CD4-positive, alpha-beta T cell treated with Interleukin-12 subunit alpha and Interleukin-12 subunit beta, for 1 hour (primary cell): ENCODE results near the gene ADCY9.
"Not testable (repeated sequence)": the region's sequence is repeated elsewhere in the genome, so short reads cannot be mapped to it uniquely, and the experiment has no call there.

Experiments
- DNase-seq: peaks from one replicate; pipeline ENCODE4 v3.0.0-alpha.2; 2020

ADCY9 gene

DNA sequence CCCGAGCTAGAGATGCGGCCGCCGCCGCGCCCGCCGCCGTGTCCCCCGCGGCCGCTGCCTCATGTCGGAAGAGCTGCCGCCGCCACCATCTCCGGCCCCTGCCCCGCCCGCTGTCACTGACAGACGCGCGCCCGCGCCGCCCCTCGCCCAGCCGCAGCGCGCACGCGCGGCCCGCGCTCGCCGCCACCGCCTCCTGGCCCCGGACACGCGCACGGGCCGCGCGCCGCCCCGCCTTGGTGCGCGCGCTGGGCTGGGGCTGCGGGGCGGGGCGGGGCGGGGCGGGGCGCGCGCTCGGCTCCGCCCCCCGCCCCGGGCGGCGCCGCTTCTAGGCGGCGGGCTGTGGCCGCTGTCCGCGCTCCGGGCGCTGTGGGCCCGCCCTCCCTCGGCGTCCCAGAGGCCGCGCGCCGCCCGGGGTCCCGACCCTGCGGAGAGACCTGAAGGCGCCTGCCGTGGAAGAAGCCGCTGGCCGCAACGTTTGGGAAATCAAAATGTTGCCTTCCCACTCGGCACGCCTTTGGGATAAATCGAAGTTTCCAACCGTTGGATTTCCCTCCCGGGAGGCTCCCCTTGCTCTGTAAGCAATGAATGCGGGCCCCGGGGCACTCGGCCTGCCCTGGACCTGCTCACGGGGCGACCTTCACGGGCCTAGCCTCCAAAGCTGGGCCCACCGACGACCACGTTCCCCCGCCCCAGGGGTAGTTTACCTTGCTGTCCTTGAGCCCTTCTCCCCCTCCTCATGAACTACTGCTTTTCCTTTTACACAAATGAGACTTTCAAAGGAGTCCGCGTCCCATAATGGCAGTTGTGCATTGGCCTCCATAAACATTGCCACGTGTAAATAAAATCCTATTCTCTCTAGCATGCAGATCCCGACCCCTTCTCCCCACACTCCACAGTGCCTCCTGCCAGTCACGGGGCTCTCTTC lies at the start of gene ADCY9:
TSS of gene ADCY9 (minus strand) at position 118 of the 925 bp plus-strand sequence. CDS start 1,000 bp downstream, outside the sequence.
- DNase-seq = peak; percentile 88

DNA sequence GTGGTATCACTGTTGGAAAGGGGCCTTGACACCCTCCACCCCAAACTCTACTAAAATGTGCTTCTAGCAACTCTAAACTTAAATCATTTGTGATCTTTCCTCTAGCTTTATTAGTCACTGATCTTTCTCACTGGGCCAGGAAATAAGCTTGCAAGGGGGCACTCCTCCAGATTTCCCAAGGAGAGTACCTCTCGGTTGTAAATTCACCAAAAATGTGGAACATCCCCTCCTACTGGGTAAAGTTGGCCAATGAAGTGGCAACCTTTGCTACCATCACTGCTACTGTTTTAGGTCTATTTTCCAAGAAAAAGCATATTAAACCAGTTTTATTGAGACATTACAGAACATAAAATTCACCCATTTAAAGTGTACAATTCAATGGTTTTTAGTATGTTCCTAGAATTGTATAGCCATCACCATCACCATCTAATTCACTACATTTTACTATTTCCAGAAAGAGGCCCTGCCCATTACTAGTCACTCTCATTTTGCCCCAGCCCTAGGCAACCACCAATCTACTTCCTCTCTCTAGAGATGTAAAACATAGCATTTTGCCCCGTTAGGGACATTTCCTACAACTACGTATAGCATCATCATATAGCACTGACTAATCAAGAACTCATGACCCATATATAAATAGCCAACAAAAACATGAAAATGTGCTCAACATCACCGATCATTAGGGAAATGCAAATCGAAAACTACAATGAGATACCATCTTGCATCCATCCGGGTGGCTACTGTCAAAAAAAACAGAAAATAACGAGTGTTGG lies 44.6 kb upstream of the ADCY9 start:
- no peak for DNase-seq

DNA sequence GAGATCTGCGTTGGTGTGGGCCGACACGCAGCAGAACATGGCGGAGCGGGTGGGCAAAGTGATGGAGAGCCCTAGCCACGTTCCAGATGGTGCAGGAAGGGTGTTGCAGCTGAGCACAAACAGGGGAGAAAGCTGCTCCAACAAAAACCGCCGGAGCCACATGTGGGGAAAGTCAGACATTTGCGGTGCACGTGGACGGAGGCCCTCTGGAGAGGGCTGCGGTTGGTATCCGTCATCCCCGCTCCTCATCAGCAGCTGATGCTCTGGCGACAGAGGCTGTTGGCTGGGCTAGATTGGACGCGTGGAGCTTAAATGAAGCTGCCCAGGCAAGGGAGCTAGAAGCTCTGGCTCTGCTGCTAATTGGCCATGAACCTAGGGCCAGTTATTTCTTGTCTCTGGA lies 43.5 kb upstream of the ADCY9 start:
- DNase-seq = no peak

DNA sequence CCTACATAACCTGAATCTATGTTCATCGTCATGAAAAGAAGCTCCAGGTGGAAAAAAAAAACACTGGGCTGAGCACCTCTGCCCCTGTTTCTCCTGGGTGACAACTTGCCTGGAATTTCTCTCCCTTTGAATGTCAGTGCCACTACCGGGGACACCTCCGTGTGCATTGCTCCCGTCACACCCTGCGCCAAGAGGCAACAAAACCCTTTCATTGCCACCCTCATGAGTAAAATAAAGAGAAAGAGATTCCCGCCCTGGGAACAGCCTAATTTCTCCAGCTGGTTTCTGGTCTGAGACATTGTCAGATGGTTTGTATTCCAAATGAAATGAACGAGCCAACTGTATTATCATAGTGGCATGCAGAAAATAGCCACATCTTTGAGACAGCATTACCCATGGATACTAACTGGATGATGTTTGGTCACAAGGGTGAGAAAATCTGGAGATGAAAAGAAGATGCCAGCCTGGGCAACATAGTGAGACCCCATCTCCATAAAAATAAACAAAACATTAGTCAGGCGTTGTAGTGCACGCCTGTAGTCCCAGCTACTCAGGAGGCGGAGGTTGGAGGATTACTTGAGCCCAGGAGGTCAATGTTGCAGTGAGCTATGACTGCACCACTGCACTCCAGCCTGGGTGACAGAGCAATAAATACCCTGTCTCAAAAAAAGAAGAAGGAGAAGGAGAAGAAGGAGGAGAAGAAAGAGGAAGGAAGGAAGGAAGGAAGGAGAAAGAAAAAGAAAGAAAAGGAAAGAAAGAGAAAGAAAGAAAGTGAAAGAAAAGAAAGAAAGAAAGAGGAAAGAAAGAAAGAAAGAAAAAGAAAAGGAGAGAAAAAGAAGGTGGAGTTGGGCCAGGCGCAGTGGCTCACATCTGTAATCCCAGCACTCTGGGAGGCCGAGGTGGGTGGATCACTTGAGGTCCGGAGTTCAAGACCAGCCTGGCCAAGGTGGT lies 42.2 kb upstream of the ADCY9 start:
- DNase-seq = no peak

DNA sequence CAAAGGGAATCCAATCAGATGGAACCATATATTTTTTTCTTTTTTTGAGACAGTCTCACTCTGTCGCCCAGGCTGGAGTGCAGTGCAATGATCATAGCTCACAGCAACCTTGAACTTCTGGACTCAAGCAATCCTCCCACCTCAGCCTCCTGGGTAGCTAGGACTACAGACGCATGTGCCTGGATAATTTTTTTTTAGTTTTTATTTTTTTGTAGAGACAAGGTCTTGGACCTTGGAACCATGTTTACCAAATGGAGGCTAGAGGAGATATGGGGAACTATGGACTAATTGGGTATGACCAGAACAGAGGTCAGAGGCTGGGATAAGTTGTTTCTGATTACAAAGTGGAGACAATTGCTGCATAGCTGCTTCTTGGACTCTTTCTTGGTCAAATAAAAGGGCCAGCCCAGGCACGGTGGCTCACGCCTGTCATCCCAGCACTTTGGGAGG lies 41.2 kb upstream of the ADCY9 start:
- no peak for DNase-seq

DNA sequence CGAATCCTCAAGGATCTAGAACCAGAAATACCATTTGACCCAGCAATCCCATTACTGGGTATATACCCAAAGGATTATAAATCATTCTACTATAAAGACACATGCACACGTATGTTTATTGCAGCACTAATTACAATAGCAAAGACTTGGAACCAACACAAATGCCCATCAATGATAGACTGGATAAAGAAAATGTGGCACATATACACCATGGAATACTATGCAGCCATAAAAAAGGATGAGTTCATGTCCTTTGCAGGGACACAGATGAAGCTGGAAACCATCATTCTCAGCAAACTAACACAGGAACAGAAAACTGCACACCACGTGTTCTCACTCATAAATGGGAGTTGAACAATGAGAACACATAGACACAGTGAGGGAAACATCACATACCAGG lies 40.3 kb upstream of the ADCY9 start:
- not testable (repeated sequence) for DNase-seq

DNA sequence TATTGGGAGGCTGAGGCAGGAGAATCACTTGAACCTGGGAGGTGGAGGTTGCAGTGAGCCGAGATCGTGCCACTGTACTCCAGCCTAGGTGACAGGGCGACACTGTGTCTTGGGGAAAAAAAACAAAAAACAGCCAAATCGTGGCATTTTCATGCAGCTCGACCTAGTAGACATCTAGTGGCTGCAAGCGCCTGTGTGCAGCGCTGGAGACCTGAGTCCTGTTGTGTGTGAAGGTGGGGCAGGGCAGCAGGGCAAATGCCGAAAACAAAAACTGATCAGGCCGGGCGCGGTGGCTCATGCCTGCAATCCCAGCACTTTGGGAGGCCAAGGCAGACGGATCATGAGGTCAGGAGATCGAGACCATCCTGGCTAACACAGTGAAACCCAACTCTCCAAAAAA lies 37.1 kb upstream of the ADCY9 start:
- DNase-seq = not testable (repeated sequence)

DNA sequence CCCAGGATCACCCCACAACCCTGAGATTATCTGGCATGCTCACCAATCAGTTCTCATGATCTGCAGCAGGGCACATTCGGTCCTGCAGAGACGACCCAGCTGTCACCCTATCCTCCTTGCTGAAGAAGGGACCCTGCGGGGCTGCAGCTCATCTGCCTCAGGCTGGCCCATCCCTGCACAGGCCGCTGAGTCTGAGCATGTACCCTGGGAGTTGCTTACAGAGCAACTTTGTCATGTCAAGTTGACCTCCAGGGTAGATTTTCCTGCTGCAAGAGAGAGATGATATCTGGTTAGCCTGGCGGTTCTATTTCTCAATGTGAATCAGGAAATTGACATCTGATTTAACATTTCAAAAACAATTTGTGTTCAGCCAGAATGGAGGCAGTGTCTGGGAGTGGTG lies 36.0 kb upstream of the ADCY9 start:
- DNase-seq = no peak

DNA sequence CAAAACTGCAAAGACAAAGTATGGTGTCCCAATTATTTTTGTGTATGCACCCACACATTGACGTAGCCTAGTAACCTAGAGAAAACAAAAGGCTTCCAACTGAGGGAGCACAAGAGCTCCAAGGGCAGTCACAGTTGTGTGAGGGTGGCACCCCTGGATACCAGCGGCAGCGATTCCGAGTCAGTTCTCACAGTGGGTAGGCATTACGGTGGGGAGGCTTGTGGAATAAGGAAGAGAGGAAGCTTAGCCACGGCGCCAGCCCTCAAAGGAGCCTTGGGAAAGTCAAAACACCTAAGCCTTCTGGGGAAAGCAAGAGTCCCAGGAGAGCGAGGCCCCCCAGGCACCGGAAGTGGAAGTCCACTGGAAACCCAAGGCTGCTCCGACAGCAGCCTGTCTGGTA lies 31.0 kb upstream of the ADCY9 start:
- no peak for DNase-seq

DNA sequence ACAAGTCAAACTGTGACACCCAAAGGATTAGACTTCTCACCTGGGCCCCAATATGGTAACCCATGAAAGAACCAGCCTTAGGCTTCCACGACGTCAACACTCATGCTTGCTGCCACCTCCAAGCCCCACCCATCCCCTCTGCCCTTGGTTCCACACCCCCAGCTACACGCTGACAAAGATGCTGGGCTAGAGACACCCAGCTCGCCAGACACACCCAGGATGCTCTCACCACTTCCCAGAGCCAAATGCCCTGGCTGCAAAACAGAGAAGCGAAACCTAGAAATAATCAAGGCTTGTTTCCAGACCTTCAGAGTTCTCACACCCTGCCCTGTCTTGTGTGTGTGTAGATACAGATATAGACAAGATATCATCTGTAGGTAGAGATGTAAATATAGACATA lies 26.0 kb upstream of the ADCY9 start:
- DNase-seq = peak; percentile 74

DNA sequence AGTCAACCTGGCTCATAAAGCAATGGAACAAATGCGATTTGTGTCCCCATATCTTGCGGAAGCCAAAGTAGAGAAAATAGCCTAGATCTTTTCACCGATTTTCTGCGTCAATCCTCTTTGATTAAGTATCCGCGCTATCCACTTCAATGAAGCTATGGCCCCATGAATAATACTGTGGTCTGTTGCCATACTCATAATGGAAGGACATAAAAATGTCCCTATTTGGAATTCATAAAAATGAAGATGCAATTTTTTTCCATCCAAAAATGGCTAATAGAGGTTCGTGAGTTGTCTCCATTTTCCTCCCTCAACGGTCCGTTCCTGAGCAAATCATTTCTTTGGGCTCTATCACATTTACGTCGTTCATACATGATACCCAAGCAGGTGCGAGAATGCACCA lies 25.4 kb upstream of the ADCY9 start:
- DNase-seq = no peak

DNA sequence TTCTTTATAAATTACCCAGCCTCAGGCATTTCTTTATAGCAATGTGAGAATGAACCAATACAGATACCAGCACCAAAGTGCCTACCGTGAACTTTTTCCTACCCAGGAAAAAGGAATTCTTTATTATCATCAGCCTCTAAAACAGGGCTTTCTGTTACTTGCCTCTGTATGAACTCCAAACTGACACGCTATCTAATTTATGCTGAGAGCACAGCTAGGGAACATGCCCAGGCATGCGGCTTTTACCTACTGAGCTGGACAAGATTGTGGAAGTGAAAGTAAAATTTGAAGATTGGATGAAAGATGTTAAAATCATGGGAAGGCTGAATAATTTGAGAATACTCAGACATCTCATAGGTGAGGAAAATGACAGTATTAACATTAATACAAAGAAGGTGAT lies 24.4 kb upstream of the ADCY9 start:
- DNase-seq = no peak

DNA sequence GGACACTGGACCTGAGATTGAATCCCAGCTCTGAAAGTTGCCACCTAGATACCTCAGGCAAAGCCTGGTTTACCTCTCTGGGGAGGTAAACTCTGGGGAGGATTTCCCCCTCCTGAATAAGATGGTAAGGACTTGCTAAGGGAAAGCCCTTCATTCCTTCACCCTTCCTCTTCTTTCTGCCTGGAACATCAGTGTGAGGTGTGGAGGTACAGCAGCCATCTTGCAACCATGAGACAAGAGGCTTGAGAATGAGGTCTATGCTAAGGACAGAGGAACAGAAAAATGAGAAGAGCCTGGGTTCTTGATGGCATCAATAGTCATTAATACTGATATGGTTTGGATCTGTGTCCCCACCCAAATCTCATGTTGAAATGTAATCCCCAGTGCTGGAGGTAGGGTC lies 23.7 kb upstream of the ADCY9 start:
- no peak for DNase-seq

DNA sequence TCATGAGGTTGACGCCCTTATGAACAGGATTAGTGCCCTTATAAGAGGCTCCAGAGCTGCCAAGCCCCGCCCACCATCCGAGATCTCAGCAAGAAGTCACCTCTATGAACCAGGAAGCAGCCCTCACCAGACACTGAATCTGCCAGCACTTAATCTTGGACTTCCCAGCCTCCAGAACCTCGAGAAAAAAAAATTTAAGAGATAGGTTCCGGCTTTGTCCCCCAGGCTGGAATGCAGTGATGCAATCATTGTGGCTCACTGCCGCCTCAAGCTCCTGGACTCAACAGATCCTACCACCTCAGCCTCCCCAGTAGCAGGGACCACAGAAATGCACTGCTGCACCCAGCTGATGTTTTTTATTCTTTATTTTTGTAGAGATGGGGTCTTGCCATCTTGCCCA lies 22.5 kb upstream of the ADCY9 start:
- DNase-seq = no peak

DNA sequence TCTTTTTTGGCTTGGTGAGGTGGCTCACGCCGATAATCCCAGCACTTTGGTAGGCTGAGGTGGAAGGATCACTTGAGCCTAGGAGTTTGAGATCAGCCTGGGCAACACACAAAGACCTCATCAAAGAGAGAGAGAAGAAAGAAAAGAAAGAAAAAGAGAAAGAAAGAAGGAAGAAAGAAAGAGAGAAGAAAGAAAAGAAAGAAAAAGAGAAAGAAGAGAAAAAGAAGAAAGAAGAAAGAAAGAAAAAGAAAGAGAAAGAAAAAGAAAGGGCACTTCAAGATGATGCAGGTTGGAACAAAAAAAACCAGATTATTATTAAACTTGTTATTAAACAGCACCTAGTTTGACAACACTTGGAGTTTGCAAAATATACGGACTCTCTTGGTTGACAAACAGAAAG lies 21.2 kb upstream of the ADCY9 start:
- DNase-seq = no peak

DNA sequence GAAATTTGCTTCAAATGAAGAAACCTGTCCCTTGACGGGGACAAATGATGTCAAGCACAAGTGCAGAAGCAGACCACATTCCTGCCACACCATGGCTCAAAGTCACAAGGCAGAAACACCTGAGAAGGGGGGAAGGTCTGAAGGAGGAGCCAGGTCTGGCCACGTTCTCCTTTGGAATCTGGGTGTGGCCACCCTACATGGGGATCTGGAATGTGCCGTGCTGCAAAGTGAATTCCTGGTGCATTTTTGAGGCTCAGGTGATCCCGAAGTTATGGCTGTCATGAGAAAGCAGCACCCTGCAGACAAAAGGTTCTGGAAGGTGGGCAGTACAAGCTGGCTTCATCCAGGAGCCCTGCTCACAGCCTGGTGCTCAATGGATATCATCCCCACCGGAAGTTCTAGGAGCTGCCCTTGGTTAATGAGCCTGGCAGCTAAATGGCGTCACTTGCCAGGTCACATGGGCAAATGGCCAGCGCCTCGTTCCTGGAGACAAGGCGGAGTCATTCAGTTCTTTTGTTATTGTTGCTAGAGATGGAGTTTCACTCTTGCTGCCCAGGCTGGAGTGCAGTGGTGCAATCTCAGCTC lies 20.1 kb upstream of the ADCY9 start:
- no peak for DNase-seq

DNA sequence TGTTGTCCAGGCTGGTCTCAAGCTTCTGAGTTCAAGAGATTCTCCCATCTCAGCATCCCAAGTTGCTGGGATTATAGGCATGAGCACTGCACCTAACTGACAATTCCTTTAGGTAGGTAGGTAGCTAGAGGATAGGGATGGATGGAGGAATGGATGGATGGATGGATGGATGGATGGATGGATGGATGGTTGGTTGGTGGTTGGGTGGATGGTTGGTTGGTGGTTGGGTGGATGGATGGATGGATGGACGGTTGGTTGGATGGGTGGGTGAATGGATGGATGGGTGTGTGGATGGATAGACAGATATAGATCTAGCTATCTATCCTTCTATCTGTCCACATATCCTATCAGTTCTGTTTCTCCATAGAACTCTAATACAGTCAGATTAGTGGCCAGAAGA lies 19.3 kb upstream of the ADCY9 start:
- no peak for DNase-seq

DNA sequence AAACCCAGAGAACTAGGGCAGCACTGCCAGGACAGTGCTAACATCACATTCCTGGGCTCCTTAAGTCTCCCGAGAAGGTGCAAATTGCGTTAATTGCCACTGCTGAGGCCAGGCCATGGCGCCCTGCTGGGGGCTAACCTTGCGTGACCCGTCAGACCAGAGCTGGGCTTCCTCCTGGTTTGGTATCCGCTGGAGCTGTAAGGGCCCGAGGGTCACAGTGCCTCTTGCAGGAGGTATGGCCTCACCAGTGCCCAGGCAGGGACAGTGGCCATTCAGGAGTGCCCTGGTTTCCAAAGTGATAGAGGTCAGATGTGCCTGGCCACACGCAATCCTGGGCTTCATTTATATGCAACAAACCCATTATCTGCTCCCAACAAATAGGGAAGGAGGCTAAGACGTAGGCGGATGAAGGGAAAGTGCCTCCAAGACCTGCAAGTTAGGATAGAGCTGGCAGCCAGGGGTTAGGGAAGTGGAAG lies 17.7 kb upstream of the ADCY9 start:
- DNase-seq = no peak

DNA sequence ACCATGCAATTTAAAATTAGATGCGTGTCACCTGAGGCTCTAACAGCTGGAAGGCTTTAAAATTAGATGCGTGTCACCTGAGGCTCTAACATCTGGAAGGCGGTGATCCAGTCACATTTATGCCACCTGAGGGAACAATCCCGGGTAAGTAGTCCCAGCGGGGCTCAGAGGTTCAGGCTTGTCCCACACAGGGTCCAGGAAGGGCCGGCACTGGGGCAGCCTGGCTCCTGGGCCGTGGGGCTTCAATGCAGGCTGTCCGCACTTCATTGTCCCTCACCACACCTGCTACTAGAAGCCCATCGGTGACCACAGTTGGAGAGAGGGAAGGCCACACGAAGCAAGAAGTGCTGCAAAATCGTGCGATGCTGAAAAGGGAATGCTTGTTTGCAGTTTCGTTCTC lies 15.4 kb upstream of the ADCY9 start:
- no peak for DNase-seq

DNA sequence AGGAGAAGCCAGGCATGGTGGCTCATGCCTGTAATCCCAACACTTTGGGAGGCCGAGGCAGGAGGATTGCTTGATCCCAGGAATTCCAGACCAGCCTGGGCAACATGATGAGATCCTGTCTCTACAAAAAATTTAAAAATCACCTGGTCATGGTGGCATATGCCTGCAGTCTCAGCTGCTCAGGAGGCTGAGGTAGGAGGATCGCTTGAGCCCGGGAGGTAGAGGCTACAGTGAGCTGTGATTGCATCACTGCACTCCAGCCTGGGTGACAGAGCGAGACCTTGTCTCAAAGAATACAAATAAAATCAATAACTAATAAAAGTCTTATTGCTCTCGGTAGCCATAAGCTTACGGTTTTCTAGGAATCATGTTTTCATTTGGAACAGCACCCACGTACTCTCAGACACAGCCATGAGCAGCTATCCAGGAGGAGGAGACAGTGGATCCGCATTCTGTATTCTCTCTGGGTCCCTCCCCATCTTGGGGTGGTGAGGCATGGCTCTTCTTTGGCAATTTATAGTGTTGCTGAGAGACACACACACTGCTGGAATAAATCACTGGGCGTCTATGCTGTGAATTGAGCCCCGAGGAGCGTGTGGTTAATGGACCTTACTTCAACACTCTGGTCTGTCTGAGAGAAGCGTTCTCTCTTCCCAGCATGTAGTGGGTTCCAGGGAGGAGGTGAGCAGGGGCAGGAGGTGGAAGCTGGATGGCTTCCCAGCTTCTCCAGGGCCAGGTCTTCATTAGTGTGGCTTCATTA lies 8.5 kb upstream of the ADCY9 start:
- no peak for DNase-seq

DNA sequence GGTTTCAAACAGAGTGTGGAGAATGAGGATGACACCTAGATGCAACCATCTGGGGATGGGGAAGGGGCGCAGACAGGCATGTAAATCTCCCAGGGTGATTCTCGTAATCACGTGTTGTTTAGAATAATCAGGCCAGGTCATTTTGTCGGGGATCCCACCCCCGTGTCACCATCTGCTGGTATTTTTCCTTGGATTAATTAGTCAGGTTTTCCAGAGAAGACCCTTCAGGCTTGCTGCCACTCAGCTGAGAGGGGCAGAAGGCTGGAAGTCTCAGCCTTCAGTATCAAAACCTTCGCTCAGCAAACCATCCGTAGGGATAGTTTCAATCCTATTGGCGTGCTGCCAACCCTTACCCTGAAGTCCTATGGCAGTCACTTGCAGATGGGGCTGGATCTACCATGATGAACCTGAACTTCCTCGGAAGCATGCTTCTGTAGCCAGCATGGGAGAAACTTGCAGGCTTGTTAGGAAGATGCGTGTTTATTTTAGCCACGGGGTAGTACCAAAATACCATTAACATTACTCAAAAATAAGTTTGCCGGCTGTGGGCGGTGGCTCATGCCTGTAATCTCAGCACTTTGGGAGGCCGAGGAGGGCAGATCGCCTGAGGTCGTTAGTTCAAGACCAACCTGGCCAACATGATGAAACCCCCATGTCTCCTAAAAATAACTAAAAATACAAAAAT lies 7.5 kb upstream of the ADCY9 start:
- DNase-seq = no peak
